Measurements from ENCODE around the gene RASD1. TPM values are rescaled to one million over a fixed set of nuclear protein-coding genes. Genes with fewer than 3 reads are reported as not detected.

The RASD1 gene
- polyA plus RNA-seq, 1 of the 3 experiments (the other 2 are of a cell fraction): 0.43 TPM

DNA sequence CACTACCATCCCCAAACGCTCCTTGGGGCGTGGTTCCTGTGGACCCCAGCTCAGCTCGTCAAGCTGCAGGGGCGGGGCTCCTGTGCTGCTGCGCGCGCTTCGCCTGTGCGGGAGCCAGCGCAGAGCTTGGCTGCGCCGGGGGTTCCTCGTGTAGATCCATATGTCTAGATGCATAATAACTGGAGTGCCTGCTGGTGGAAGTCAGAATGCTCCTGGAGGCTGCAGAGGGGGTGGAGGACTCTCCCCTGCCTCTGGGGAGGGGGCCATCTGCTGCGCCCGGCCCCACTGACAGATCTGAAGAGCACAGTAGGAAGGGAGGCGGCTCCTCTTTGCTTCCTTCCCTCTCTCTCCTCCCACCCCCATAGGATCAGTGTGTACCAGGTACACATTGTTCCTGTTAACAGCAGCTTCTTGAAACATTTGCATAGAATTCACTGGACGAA lies 4.6 kb downstream of the RASD1 start (continued):
- no peak for TF ChIP-seq RAD21 (IDR thresholded peaks at IDR 0.05; ENCODE audit: low read length)
- TF ChIP-seq, protein P1, sequence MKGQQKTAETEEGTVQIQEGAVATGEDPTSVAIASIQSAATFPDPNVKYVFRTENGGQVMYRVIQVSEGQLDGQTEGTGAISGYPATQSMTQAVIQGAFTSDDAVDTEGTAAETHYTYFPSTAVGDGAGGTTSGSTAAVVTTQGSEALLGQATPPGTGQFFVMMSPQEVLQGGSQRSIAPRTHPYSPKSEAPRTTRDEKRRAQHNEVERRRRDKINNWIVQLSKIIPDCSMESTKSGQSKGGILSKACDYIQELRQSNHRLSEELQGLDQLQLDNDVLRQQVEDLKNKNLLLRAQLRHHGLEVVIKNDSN (IDR thresholded peaks at IDR 0.05; ENCODE audit: borderline replicate concordance, low read depth): no peak
- TF ChIP-seq MEF2A (IDR thresholded peaks at IDR 0.05; ENCODE audit: borderline replicate concordance, low read depth): no peak
- TF ChIP-seq FOXM1 (IDR thresholded peaks at IDR 0.05; ENCODE audit: low read depth): no peak

DNA sequence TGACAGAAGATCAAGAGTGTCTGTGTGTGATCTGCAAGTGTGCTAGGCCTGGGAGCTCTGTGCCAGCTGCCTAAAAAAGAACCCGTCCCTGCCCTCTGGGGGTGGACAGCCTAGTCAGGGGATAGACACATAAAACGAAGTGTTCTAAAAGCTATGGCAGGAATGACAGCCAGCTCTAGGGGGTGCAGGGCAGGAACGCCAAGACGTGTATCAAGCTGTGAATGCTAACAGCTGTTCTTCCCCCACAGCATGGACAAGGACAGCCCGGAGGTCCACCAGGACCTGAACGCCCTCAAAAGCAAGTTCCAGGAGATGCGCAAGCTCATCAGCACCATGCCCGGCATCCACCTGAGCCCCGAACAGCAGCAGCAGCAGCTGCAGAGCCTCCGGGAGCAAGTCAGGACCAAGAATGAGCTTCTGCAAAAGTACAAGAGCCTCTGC lies 5.1 kb downstream of the RASD1 start:
- POLR2A ChIA-PET: no interaction called here
- no peak for TF ChIP-seq TEAD4 (IDR thresholded peaks at IDR 0.05; ENCODE audit: borderline replicate concordance, insufficient read depth)
- Histone ChIP-seq H3K4me3 (ENCODE audit: low read depth in 2 of 2, low read length in 1 of 2) (no peak overlapping the region), H3K9me2 (no peaks in the 10 kb centered on the region), H3K79me2 (ENCODE audit: insufficient read depth) (peaks cover under 1% of the 10 kb centered on the region; the same call in 1 of the 2 replicates), H4K20me1 (ENCODE audit: insufficient read depth) (0 out of 2 replicates have a peak, but pooled peaks cover 5% of the 10 kb centered on the region), H3K27ac (ENCODE audit: low read depth in 2 of 2, low read length in 1 of 2) (no peak overlapping the region), H2AFZ (ENCODE audit: low read depth) (no peak overlapping the region), H3K4me1 (ENCODE audit: control insufficient read depth in 1 of 2, insufficient read depth in 2 of 2, low read depth in 1 of 2, low read length in 1 of 2) (peaks cover 0 to 3% of the 10 kb centered on the region in 2 experiments; a peak in 1 of 4 replicates), H3K36me3 (replicated peaks in 1 of 2; ENCODE audit: control insufficient read depth in 1 of 2, insufficient read depth in 2 of 2, low read length in 1 of 2) (peaks cover 3 to 39% of the 10 kb centered on the region in 2 experiments), H3K4me2 (no peak overlapping the region), H3K9me3 (no peaks in the 10 kb centered on the region), H3K9ac (no peak overlapping the region), H3F3A (replicated peaks; ENCODE audit: insufficient read depth) (peaks cover 2% of the 10 kb centered on the region), H3K27me3 (ENCODE audit: insufficient read depth) (no peaks in the 10 kb centered on the region)
- WGBS (ENCODE audit: low lambda C conversion rate): 87% methylated on average over 10 of the region's 10 CpGs
- no peak for DNase-seq
- CTCF ChIA-PET: interaction anchor here (0.5 to 4.0 kb wide), 6 partner anchors 51 to 484 kb away, joined by 3 to 18 read pairs (median 6); no protein-coding TSS in a partner anchor

DNA sequence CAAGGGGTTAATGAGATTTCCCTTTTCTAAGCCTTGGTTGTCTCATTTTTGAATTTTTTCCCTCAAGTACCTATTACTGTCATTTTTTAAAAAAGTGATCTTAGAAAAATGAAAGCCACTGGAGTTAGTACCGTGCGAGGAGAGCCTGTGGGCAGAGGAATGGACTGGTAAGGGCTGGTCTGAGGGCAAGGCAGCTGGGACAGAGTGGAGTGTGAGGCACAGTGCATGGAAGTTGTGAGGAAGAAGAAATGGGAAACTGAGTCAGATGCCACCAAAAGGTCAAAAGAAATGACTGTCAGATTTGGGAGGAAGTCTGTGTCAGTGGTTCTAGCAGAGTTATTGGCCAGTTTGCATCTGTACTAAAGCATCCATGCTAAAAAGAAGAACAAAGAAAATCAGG lies 8.2 kb downstream of the RASD1 start:
- no peak for DNase-seq
- Histone ChIP-seq H3K9me2 (no peaks in the 10 kb centered on the region), H3K79me2 (ENCODE audit: insufficient read depth) (peaks cover 31% of the 10 kb centered on the region), H3F3A (replicated peaks; ENCODE audit: insufficient read depth) (peaks cover 2% of the 10 kb centered on the region), H3K9me3 (no peaks in the 10 kb centered on the region), H3K4me1 (ENCODE audit: control insufficient read depth in 1 of 2, insufficient read depth in 2 of 2, low read depth in 1 of 2, low read length in 1 of 2) (no peaks in the 10 kb centered on the region), H2AFZ (ENCODE audit: low read depth) (no peak overlapping the region), H3K4me2 (no peak overlapping the region), H3K27ac (ENCODE audit: low read depth in 2 of 2, low read length in 1 of 2) (no peak overlapping the region), H3K27me3 (ENCODE audit: insufficient read depth) (no peaks in the 10 kb centered on the region), H4K20me1 (ENCODE audit: insufficient read depth) (peaks cover 8% of the 10 kb centered on the region; the same call in 1 of the 2 replicates), H3K36me3 (replicated peaks in 1 of 2; ENCODE audit: control insufficient read depth in 1 of 2, insufficient read depth in 2 of 2, low read length in 1 of 2) (peaks cover 3 to 37% of the 10 kb centered on the region in 2 experiments), H3K9ac (no peak overlapping the region), H3K4me3 (ENCODE audit: low read depth in 2 of 2, low read length in 1 of 2) (no peak overlapping the region)
- ChIA-PET CTCF (interaction anchor here (1.1 kb wide), 1 partner anchor 82 kb away, joined by 5 read pairs; no protein-coding TSS in a partner anchor), POLR2A (no interaction called here)
- 71% methylated on average over 2 of the region's 2 CpGs for WGBS (ENCODE audit: low lambda C conversion rate)
- TF ChIP-seq GATA2 (CRISPR knock-in tag; IDR thresholded peaks at IDR 0.05) (no peak), NFIC (IDR thresholded peaks at IDR 0.05; ENCODE audit: borderline replicate concordance) (no peak), MEF2A (IDR thresholded peaks at IDR 0.05; ENCODE audit: borderline replicate concordance, low read depth) (no peak), FOSL2 (IDR thresholded peaks at IDR 0.05; ENCODE audit: borderline replicate concordance, low read depth) (no peak), TCF12 (IDR thresholded peaks at IDR 0.05) (no peak), EZH2phosphoT487 (IDR thresholded peaks at IDR 0.05; ENCODE audit: borderline replicate concordance, low read depth) (no peak), POLR2AphosphoS5 (IDR thresholded peaks at IDR 0.05; ENCODE audit: low read depth, low read length) (no peak), ELF1 (IDR thresholded peaks at IDR 0.05) (no peak), NRF1 (IDR thresholded peaks at IDR 0.05; ENCODE audit: low read depth, low read length) (no peak), SMC3 (IDR thresholded peaks at IDR 0.05; ENCODE audit: low read depth, low read length) (no peak), TEAD4 (IDR thresholded peaks at IDR 0.05; ENCODE audit: borderline replicate concordance, insufficient read depth) (no peak)
- TF ChIP-seq, protein P2, sequence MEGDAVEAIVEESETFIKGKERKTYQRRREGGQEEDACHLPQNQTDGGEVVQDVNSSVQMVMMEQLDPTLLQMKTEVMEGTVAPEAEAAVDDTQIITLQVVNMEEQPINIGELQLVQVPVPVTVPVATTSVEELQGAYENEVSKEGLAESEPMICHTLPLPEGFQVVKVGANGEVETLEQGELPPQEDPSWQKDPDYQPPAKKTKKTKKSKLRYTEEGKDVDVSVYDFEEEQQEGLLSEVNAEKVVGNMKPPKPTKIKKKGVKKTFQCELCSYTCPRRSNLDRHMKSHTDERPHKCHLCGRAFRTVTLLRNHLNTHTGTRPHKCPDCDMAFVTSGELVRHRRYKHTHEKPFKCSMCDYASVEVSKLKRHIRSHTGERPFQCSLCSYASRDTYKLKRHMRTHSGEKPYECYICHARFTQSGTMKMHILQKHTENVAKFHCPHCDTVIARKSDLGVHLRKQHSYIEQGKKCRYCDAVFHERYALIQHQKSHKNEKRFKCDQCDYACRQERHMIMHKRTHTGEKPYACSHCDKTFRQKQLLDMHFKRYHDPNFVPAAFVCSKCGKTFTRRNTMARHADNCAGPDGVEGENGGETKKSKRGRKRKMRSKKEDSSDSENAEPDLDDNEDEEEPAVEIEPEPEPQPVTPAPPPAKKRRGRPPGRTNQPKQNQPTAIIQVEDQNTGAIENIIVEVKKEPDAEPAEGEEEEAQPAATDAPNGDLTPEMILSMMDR (IDR thresholded peaks at IDR 0.05): no peak
- TF ChIP-seq, protein P3, sequence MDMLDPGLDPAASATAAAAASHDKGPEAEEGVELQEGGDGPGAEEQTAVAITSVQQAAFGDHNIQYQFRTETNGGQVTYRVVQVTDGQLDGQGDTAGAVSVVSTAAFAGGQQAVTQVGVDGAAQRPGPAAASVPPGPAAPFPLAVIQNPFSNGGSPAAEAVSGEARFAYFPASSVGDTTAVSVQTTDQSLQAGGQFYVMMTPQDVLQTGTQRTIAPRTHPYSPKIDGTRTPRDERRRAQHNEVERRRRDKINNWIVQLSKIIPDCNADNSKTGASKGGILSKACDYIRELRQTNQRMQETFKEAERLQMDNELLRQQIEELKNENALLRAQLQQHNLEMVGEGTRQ (IDR thresholded peaks at IDR 0.05; ENCODE audit: borderline replicate concordance, low read depth, low read length): no peak
- TF ChIP-seq, protein P4, sequence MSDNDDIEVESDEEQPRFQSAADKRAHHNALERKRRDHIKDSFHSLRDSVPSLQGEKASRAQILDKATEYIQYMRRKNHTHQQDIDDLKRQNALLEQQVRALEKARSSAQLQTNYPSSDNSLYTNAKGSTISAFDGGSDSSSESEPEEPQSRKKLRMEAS (IDR thresholded peaks at IDR 0.05; ENCODE audit: low read depth): no peak
- TF ChIP-seq, protein P5, sequence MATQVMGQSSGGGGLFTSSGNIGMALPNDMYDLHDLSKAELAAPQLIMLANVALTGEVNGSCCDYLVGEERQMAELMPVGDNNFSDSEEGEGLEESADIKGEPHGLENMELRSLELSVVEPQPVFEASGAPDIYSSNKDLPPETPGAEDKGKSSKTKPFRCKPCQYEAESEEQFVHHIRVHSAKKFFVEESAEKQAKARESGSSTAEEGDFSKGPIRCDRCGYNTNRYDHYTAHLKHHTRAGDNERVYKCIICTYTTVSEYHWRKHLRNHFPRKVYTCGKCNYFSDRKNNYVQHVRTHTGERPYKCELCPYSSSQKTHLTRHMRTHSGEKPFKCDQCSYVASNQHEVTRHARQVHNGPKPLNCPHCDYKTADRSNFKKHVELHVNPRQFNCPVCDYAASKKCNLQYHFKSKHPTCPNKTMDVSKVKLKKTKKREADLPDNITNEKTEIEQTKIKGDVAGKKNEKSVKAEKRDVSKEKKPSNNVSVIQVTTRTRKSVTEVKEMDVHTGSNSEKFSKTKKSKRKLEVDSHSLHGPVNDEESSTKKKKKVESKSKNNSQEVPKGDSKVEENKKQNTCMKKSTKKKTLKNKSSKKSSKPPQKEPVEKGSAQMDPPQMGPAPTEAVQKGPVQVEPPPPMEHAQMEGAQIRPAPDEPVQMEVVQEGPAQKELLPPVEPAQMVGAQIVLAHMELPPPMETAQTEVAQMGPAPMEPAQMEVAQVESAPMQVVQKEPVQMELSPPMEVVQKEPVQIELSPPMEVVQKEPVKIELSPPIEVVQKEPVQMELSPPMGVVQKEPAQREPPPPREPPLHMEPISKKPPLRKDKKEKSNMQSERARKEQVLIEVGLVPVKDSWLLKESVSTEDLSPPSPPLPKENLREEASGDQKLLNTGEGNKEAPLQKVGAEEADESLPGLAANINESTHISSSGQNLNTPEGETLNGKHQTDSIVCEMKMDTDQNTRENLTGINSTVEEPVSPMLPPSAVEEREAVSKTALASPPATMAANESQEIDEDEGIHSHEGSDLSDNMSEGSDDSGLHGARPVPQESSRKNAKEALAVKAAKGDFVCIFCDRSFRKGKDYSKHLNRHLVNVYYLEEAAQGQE (IDR thresholded peaks at IDR 0.05; ENCODE audit: low read depth, low read length): no peak

Measured in SK-N-SH (cell line).